Measurements from ENCODE around the gene TP53BP1.
A peak's percentile ranks its signal among the peaks of the same experiment; 100 is the strongest.

The TP53BP1 gene

GRCh38 chr15:43508421-43508820 is 15.5 kb upstream of the TP53BP1 start:
- H2BK15ac ChIP-seq (replicated peaks; ENCODE audit: low read depth): no peak overlapping the region
- no peak overlapping the region for H3K56ac ChIP-seq (ENCODE audit: low read length)
- H3K23ac ChIP-seq (ENCODE audit: low read length): no peak overlapping the region
- no peaks in the 10 kb centered on the region for H3K27me3 ChIP-seq (ENCODE audit: insufficient read depth, low read length, poor library complexity)
- H2AK5ac ChIP-seq (ENCODE audit: low read length): no peak overlapping the region
- H4K8ac ChIP-seq (ENCODE audit: low read depth, low read length): no peak overlapping the region
- WGBS (ENCODE audit: extremely low coverage, insufficient coverage, low lambda C conversion rate): no CpG with 5 or more reads among the region's 1 CpG
- no peaks in the 10 kb centered on the region for H3K79me2 ChIP-seq (ENCODE audit: control insufficient read depth, insufficient read depth, low read length)
- no peak overlapping the region for H3K4me2 ChIP-seq (ENCODE audit: low read length)
- no peak overlapping the region for H3K9ac ChIP-seq (ENCODE audit: low read length)
- DNase-seq: no peak
- peaks cover 7% of the 10 kb centered on the region for H3K4me1 ChIP-seq (ENCODE audit: control insufficient read depth, low read depth, low read length)
- H3K27ac ChIP-seq (ENCODE audit: low read depth, low read length): no peak overlapping the region
- H3K36me3 ChIP-seq (ENCODE audit: control insufficient read depth, insufficient read depth, low read length): no peaks in the 10 kb centered on the region
- no peak overlapping the region for H3K18ac ChIP-seq (ENCODE audit: low read length)
- H4K5ac ChIP-seq (ENCODE audit: low read length): no peak overlapping the region
- no peaks in the 10 kb centered on the region for H3K79me1 ChIP-seq (ENCODE audit: low read length)
- no peak overlapping the region for H2BK5ac ChIP-seq (ENCODE audit: low read length)
- no peak overlapping the region for H3K4me3 ChIP-seq (ENCODE audit: low read length)
- H3K4ac ChIP-seq (ENCODE audit: low read depth, low read length): no peak overlapping the region
- H2BK120ac ChIP-seq (ENCODE audit: low read depth, low read length): no peak overlapping the region

- Histone ChIP-seq H3K79me2 (ENCODE audit: control insufficient read depth, insufficient read depth, low read length) (no peaks in the 10 kb centered on the region), H3K36me3 (ENCODE audit: control insufficient read depth, insufficient read depth, low read length) (no peaks in the 10 kb centered on the region), H3K27me3 (ENCODE audit: insufficient read depth, low read length, poor library complexity) (no peaks in the 10 kb centered on the region), H3K56ac (ENCODE audit: low read length) (no peak overlapping the region), H2BK120ac (ENCODE audit: low read depth, low read length) (no peak overlapping the region), H3K4me1 (ENCODE audit: control insufficient read depth, low read depth, low read length) (peaks cover 3% of the 10 kb centered on the region), H2AK5ac (ENCODE audit: low read length) (no peak overlapping the region), H2BK5ac (ENCODE audit: low read length) (no peak overlapping the region), H3K79me1 (ENCODE audit: low read length) (no peaks in the 10 kb centered on the region), H3K4ac (ENCODE audit: low read depth, low read length) (no peak overlapping the region), H4K8ac (ENCODE audit: low read depth, low read length) (no peak overlapping the region), H2BK15ac (replicated peaks; ENCODE audit: low read depth) (no peak overlapping the region), H3K4me2 (ENCODE audit: low read length) (no peak overlapping the region), H3K23ac (ENCODE audit: low read length) (no peak overlapping the region), H3K9ac (ENCODE audit: low read length) (no peak overlapping the region), H3K18ac (ENCODE audit: low read length) (no peak overlapping the region), H3K4me3 (ENCODE audit: low read length) (no peak overlapping the region), H4K5ac (ENCODE audit: low read length) (no peak overlapping the region), H3K27ac (ENCODE audit: low read depth, low read length) (no peak overlapping the region)
- DNase-seq: no peak
- no CpG with 5 or more reads among the region's 1 CpG for WGBS (ENCODE audit: extremely low coverage, insufficient coverage, low lambda C conversion rate)
Observed at GRCh38 chr15:43505738-43506137, 12.8 kb upstream of the TP53BP1 start.

- no peaks in the 10 kb centered on the region for H3K27me3 ChIP-seq (ENCODE audit: insufficient read depth, low read length, poor library complexity)
- no peak overlapping the region for H3K18ac ChIP-seq (ENCODE audit: low read length)
- no peak overlapping the region for H3K27ac ChIP-seq (ENCODE audit: low read depth, low read length)
- no peak overlapping the region for H2BK5ac ChIP-seq (ENCODE audit: low read length)
- H2BK120ac ChIP-seq (ENCODE audit: low read depth, low read length): no peak overlapping the region
- no peaks in the 10 kb centered on the region for H3K36me3 ChIP-seq (ENCODE audit: control insufficient read depth, insufficient read depth, low read length)
- no peak overlapping the region for H2AK5ac ChIP-seq (ENCODE audit: low read length)
- DNase-seq: no peak
- no CpG with 5 or more reads among the region's 1 CpG for WGBS (ENCODE audit: extremely low coverage, insufficient coverage, low lambda C conversion rate)
- no peak overlapping the region for H3K23ac ChIP-seq (ENCODE audit: low read length)
- no peak overlapping the region for H2BK15ac ChIP-seq (replicated peaks; ENCODE audit: low read depth)
- no peaks in the 10 kb centered on the region for H3K4me1 ChIP-seq (ENCODE audit: control insufficient read depth, low read depth, low read length)
- no peak overlapping the region for H4K8ac ChIP-seq (ENCODE audit: low read depth, low read length)
- H3K56ac ChIP-seq (ENCODE audit: low read length): no peak overlapping the region
- no peak overlapping the region for H3K4ac ChIP-seq (ENCODE audit: low read depth, low read length)
- no peaks in the 10 kb centered on the region for H3K79me2 ChIP-seq (ENCODE audit: control insufficient read depth, insufficient read depth, low read length)
- H3K4me2 ChIP-seq (ENCODE audit: low read length): no peak overlapping the region
- H3K79me1 ChIP-seq (ENCODE audit: low read length): no peaks in the 10 kb centered on the region
- no peak overlapping the region for H4K5ac ChIP-seq (ENCODE audit: low read length)
- H3K4me3 ChIP-seq (ENCODE audit: low read length): no peak overlapping the region
- H3K9ac ChIP-seq (ENCODE audit: low read length): no peak overlapping the region
Observed at GRCh38 chr15:43499635-43500034, 6.7 kb upstream of the TP53BP1 start.

GRCh38 chr15:43498990-43499389 is 6.0 kb upstream of the TP53BP1 start:
- no peak overlapping the region for H4K5ac ChIP-seq (ENCODE audit: low read length)
- H3K79me2 ChIP-seq (ENCODE audit: control insufficient read depth, insufficient read depth, low read length): no peaks in the 10 kb centered on the region
- H2BK15ac ChIP-seq (replicated peaks; ENCODE audit: low read depth): no peak overlapping the region
- no peak overlapping the region for H3K56ac ChIP-seq (ENCODE audit: low read length)
- no peak overlapping the region for H3K23ac ChIP-seq (ENCODE audit: low read length)
- peaks cover 2% of the 10 kb centered on the region for H3K4me1 ChIP-seq (ENCODE audit: control insufficient read depth, low read depth, low read length)
- H3K27ac ChIP-seq (ENCODE audit: low read depth, low read length): no peak overlapping the region
- H3K18ac ChIP-seq (ENCODE audit: low read length): no peak overlapping the region
- H3K4me2 ChIP-seq (ENCODE audit: low read length): no peak overlapping the region
- no peak overlapping the region for H3K9ac ChIP-seq (ENCODE audit: low read length)
- H3K27me3 ChIP-seq (ENCODE audit: insufficient read depth, low read length, poor library complexity): no peaks in the 10 kb centered on the region
- H3K4ac ChIP-seq (ENCODE audit: low read depth, low read length): no peak overlapping the region
- no peak overlapping the region for H2BK5ac ChIP-seq (ENCODE audit: low read length)
- DNase-seq: no peak
- no peaks in the 10 kb centered on the region for H3K79me1 ChIP-seq (ENCODE audit: low read length)
- no CpG with 5 or more reads among the region's 3 CpGs for WGBS (ENCODE audit: extremely low coverage, insufficient coverage, low lambda C conversion rate)
- no peak overlapping the region for H3K4me3 ChIP-seq (ENCODE audit: low read length)
- H3K36me3 ChIP-seq (ENCODE audit: control insufficient read depth, insufficient read depth, low read length): no peaks in the 10 kb centered on the region
- no peak overlapping the region for H4K8ac ChIP-seq (ENCODE audit: low read depth, low read length)
- no peak overlapping the region for H2BK120ac ChIP-seq (ENCODE audit: low read depth, low read length)
- no peak overlapping the region for H2AK5ac ChIP-seq (ENCODE audit: low read length)

- Histone ChIP-seq H2BK5ac (ENCODE audit: low read length) (no peak overlapping the region), H3K4me3 (ENCODE audit: low read length) (no peak overlapping the region), H3K4ac (ENCODE audit: low read depth, low read length) (no peak overlapping the region), H3K27me3 (ENCODE audit: insufficient read depth, low read length, poor library complexity) (no peaks in the 10 kb centered on the region), H3K4me2 (ENCODE audit: low read length) (no peak overlapping the region), H3K18ac (ENCODE audit: low read length) (no peak overlapping the region), H3K27ac (ENCODE audit: low read depth, low read length) (peak overlapping the region; percentile 21), H3K79me2 (ENCODE audit: control insufficient read depth, insufficient read depth, low read length) (peaks cover 5% of the 10 kb centered on the region), H3K36me3 (ENCODE audit: control insufficient read depth, insufficient read depth, low read length) (no peaks in the 10 kb centered on the region), H4K8ac (ENCODE audit: low read depth, low read length) (no peak overlapping the region), H3K79me1 (ENCODE audit: low read length) (peaks cover 3% of the 10 kb centered on the region), H4K5ac (ENCODE audit: low read length) (no peak overlapping the region), H3K4me1 (ENCODE audit: control insufficient read depth, low read depth, low read length) (peaks cover 11% of the 10 kb centered on the region), H3K9ac (ENCODE audit: low read length) (no peak overlapping the region), H2BK15ac (replicated peaks; ENCODE audit: low read depth) (no peak overlapping the region), H2AK5ac (ENCODE audit: low read length) (no peak overlapping the region), H3K56ac (ENCODE audit: low read length) (no peak overlapping the region), H2BK120ac (ENCODE audit: low read depth, low read length) (no peak overlapping the region), H3K23ac (ENCODE audit: low read length) (no peak overlapping the region)
- peak; percentile 40 for DNase-seq
- WGBS (ENCODE audit: extremely low coverage, insufficient coverage, low lambda C conversion rate): no CpG with 5 or more reads among the region's 7 CpGs
Observed at GRCh38 chr15:43493703-43494472, 932 bp upstream of the TP53BP1 start.

GRCh38 chr15:43492266-43492665 is 690 bp downstream of the TP53BP1 start:
- no peak overlapping the region for H2BK15ac ChIP-seq (replicated peaks; ENCODE audit: low read depth)
- H3K27ac ChIP-seq (ENCODE audit: low read depth, low read length): peak overlapping the region; percentile 79
- WGBS (ENCODE audit: extremely low coverage, insufficient coverage, low lambda C conversion rate): no CpG with 5 or more reads among the region's 7 CpGs
- peak; percentile 92 for DNase-seq
- H2BK5ac ChIP-seq (ENCODE audit: low read length): no peak overlapping the region
- H3K36me3 ChIP-seq (ENCODE audit: control insufficient read depth, insufficient read depth, low read length): peaks cover 1% of the 10 kb centered on the region
- H2AK5ac ChIP-seq (ENCODE audit: low read length): no peak overlapping the region
- peak overlapping the region; percentile 82 for H3K9ac ChIP-seq (ENCODE audit: low read length)
- H3K79me1 ChIP-seq (ENCODE audit: low read length): peaks cover 3% of the 10 kb centered on the region
- no peak overlapping the region for H2BK120ac ChIP-seq (ENCODE audit: low read depth, low read length)
- H3K27me3 ChIP-seq (ENCODE audit: insufficient read depth, low read length, poor library complexity): no peaks in the 10 kb centered on the region
- H3K4ac ChIP-seq (ENCODE audit: low read depth, low read length): peak overlapping the region; percentile 74
- H3K4me2 ChIP-seq (ENCODE audit: low read length): peak overlapping the region; percentile 55
- no peak overlapping the region for H3K23ac ChIP-seq (ENCODE audit: low read length)
- no peak overlapping the region for H4K8ac ChIP-seq (ENCODE audit: low read depth, low read length)
- H4K5ac ChIP-seq (ENCODE audit: low read length): no peak overlapping the region
- peak overlapping the region; percentile 72 for H3K18ac ChIP-seq (ENCODE audit: low read length)
- peak overlapping the region; percentile 87 for H3K4me3 ChIP-seq (ENCODE audit: low read length)
- H3K4me1 ChIP-seq (ENCODE audit: control insufficient read depth, low read depth, low read length): peaks cover 11% of the 10 kb centered on the region
- H3K56ac ChIP-seq (ENCODE audit: low read length): peak overlapping the region; percentile 93
- H3K79me2 ChIP-seq (ENCODE audit: control insufficient read depth, insufficient read depth, low read length): peaks cover 5% of the 10 kb centered on the region
